Neutrophil (primary cell): Measurements from ENCODE around the gene CFAP61.

ENCODE experiments used
- H3K27ac ChIP-seq: fragments of 200-600 bp; sonication (generic); 2 replicates; pipeline ENCODE4 v1.5.1; 2016; ENCODE audit warnings: mild to moderate bottlenecking, moderate library complexity
- H3K27me3 ChIP-seq: fragments of 200-600 bp; sonication (generic); 2 replicates; pipeline ENCODE4 v1.6.0; 2016; ENCODE audit warnings: mild to moderate bottlenecking
- H3K36me3 ChIP-seq: fragments of 200-600 bp; sonication (generic); 2 replicates; pipeline ENCODE4 v1.5.1; 2017
- H3K4me1 ChIP-seq, 2 experiments: fragments of 200-600 bp in 1 of 2; sonication (generic) in 1 of 2; 1 replicate in 1 of 2; 2 replicates in 1 of 2; pipeline versions ENCODE4 v1.5.1 to v1.6.1; 2013 to 2016; ENCODE audit warnings: low read depth in 1 of 2, low read length in 1 of 2, mild to moderate bottlenecking in 1 of 2, moderate library complexity in 1 of 2; ENCODE audit not compliant: control insufficient read depth in 1 of 2, insufficient read depth in 1 of 2
- H3K4me3 ChIP-seq, 2 experiments: fragments of 200-600 bp in 1 of 2; sonication (generic) in 1 of 2; 1 replicate in 1 of 2; 2 replicates in 1 of 2; pipeline ENCODE4 v1.5.1; 2013 to 2016; ENCODE audit warnings: low read depth in 1 of 2, low read length in 1 of 2, mild to moderate bottlenecking in 1 of 2, moderate library complexity in 1 of 2
- H3K9me3 ChIP-seq: fragments of 200-600 bp; sonication (generic); 2 replicates; pipeline ENCODE4 v1.5.1; 2016
- CTCF ChIP-seq: fragments of 200-600 bp; sonication (generic); IDR thresholded peaks from 2 replicates; pipeline ENCODE4 v1.5.1; 2016; ENCODE audit warnings: antibody characterized with exemption

CFAP61 gene

DNA sequence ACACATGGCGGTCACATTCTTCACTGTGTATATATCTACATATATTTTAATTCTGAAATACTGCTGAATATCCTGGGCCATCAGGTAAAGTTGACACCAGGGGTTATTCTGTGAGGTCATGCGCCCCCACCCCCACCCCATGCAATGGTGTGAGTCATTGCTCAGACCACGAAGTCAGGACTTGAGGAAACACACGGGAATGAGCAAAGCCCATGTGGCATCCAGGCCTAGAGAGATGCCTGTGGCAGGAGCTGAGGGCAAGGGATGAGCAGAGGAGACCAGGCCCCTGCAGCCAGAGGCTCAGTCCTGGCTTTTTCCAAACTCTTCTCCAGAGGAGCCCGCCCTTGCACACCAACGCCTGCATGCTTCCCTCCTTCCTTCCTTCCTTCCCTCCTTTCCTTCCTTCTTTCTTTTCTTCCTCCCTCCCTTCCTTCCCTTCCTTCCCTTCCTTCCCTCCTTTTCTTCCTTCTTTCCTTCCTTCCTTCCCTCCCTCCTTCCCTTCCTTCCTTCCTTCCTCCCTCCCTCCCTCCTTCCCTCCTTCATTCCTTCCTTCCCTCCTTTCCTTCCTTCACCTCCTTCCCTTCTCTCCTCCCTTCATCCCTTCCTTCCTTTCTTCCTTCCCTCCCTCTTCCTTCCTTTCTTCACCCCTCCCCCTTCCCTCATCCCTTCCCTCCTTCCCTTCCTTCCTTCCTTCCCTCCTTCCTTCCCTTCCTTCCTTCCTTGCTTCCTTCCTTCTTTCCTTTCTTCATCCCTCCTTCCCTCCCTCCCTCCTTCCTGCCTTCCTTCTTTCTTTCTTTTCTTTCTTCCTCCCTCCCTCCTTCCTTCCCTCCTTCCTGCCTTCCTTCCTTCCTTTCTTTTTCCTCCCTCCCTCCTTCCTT, 243.5 kb downstream of the CFAP61 start:
- no peak overlapping the region for H3K4me3 ChIP-seq
- TF ChIP-seq CTCF = no peak
- H3K27ac ChIP-seq = no peak overlapping the region
- no peaks in the 10 kb centered on the region for H3K36me3 ChIP-seq
- no peaks in the 10 kb centered on the region for H3K4me1 ChIP-seq
- H3K9me3 ChIP-seq = no peaks in the 10 kb centered on the region
- H3K27me3 ChIP-seq = no peaks in the 10 kb centered on the region

- TF ChIP-seq CTCF = no peak
- H3K9me3 ChIP-seq = no peaks in the 10 kb centered on the region
- no peaks in the 10 kb centered on the region for H3K27me3 ChIP-seq
- no peak overlapping the region for H3K27ac ChIP-seq
- H3K4me1 ChIP-seq = no peaks in the 10 kb centered on the region
- no peaks in the 10 kb centered on the region for H3K36me3 ChIP-seq
- no peak overlapping the region for H3K4me3 ChIP-seq
Observed at GRCh38 chr20:20297181-20297580, 244.8 kb downstream of the CFAP61 start.

DNA sequence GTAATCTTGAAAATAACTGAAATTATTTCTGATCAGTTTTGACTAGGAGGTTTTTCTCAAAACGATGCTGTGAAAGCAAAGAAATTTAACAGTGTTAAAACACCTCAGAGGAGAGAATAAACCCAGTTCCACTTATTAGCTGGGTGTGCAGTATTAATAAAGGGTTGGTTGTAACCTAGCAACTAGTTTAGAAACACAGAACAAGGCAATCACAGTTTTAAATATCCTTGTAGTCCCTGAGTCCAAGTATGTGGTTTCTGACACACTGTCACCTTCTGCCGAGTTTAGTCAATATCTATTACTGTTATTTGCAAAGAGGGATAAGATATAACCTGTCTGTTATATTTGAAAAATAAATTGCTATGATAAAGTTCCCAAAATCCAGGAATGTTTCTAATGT, 245.4 kb downstream of the CFAP61 start:
- no peaks in the 10 kb centered on the region for H3K27me3 ChIP-seq
- no peaks in the 10 kb centered on the region for H3K36me3 ChIP-seq
- H3K27ac ChIP-seq = no peak overlapping the region
- H3K4me1 ChIP-seq = no peaks in the 10 kb centered on the region
- no peak overlapping the region for H3K4me3 ChIP-seq
- no peak for TF ChIP-seq CTCF
- no peaks in the 10 kb centered on the region for H3K9me3 ChIP-seq

- Histone ChIP-seq H3K4me3 (no peak overlapping the region), H3K4me1 (no peaks in the 10 kb centered on the region), H3K36me3 (no peaks in the 10 kb centered on the region), H3K27ac (no peak overlapping the region), H3K27me3 (no peaks in the 10 kb centered on the region), H3K9me3 (no peaks in the 10 kb centered on the region)
- TF ChIP-seq CTCF = no peak
Observed at GRCh38 chr20:20299904-20300303, 247.6 kb downstream of the CFAP61 start.

- TF ChIP-seq CTCF = no peak
- no peaks in the 10 kb centered on the region for H3K4me1 ChIP-seq
- no peaks in the 10 kb centered on the region for H3K36me3 ChIP-seq
- H3K4me3 ChIP-seq = no peak overlapping the region
- H3K27me3 ChIP-seq = no peaks in the 10 kb centered on the region
- H3K9me3 ChIP-seq = no peaks in the 10 kb centered on the region
- no peak overlapping the region for H3K27ac ChIP-seq
Observed at GRCh38 chr20:20303320-20303719, 251.0 kb downstream of the CFAP61 start.
